GM12875 (cell line): Measurements from ENCODE around the gene C1QBP.
A peak's percentile ranks its signal among the peaks of the same experiment; 100 is the strongest.

ENCODE experiments used
- H3K4me3 ChIP-seq: one replicate; pipeline ENCODE4 v1.5.1; 2011; ENCODE audit warnings: low read depth, low read length, control low read depth
- CTCF ChIP-seq: IDR thresholded peaks from 2 replicates; pipeline ENCODE4 v1.5.1; 2011; ENCODE audit warnings: low read depth, mild to moderate bottlenecking, control low read depth, inconsistent platforms, low read length, moderate library complexity, borderline replicate concordance; ENCODE audit not compliant: insufficient read depth

The C1QBP gene

GRCh38 chr17:5419959-5420653, 18.8 kb downstream of the C1QBP start, which contains the start of gene RPAIN:
RPAIN (plus strand) TSS chr17:5420182; CDS start chr17:5420211, 29 bp downstream.
- TF ChIP-seq CTCF = no peak
- peak within 1 kb of the TSS; percentile 85 for H3K4me3 ChIP-seq

GRCh38 chr17:5419356-5419958, 19.5 kb downstream of the C1QBP start, which contains the start of gene NUP88:
NUP88 (minus strand) TSS chr17:5419662; CDS start chr17:5419650, 12 bp downstream.
- peak within 1 kb of the TSS; percentile 85 for H3K4me3 ChIP-seq
- TF ChIP-seq CTCF = no peak

GRCh38 chr17:5418858-5419355, 20.0 kb downstream of the C1QBP start:
- peak overlapping the region; percentile 85 for H3K4me3 ChIP-seq
- no peak for TF ChIP-seq CTCF

GRCh38 chr17:5416901-5417300, 22.1 kb downstream of the C1QBP start:
- no peak overlapping the region for H3K4me3 ChIP-seq
- TF ChIP-seq CTCF = no peak

GRCh38 chr17:5413682-5414081, 25.3 kb downstream of the C1QBP start:
- no peak for TF ChIP-seq CTCF
- H3K4me3 ChIP-seq = no peak overlapping the region

- no peak for TF ChIP-seq CTCF
- H3K4me3 ChIP-seq = no peak overlapping the region
Observed at GRCh38 chr17:5410594-5411272, 28.2 kb downstream of the C1QBP start.
